HEK293T (cell line): ENCODE data around the gene DNAH10.

Experiments used
- CTCF ChIA-PET: fragments of 350-600 bp; formaldehyde crosslinking; extraction: SDS; loops from one replicate; lab custom pipeline; 2021; ENCODE audit warnings: antibody characterized with exemption, inconsistent platforms; lab: Yijun Ruan, JAX
- POLR2A ChIA-PET: fragments of 350-600 bp; formaldehyde crosslinking; extraction: SDS; loops from one replicate; lab custom pipeline; 2020; ENCODE audit warnings: antibody characterized with exemption, inconsistent platforms; lab: Yijun Ruan, JAX
- DNase-seq: peaks from one replicate; pipeline ENCODE4 v3.0.0; 2012; ENCODE audit warnings: mixed read lengths; ENCODE audit errors: extremely low spot score
- ARNT ChIP-seq: fragments of 450-650 bp; IDR thresholded peaks from 2 replicates; pipeline ENCODE4 v1.6.1; 2017; ENCODE audit warnings: mild to moderate bottlenecking
- BHLHE40 ChIP-seq: fragments of 450-650 bp; IDR thresholded peaks from 2 replicates; pipeline ENCODE4 v1.6.1; 2016; ENCODE audit warnings: mild to moderate bottlenecking, moderate library complexity, borderline replicate concordance
- CTBP1 ChIP-seq: fragments of 450-650 bp; IDR thresholded peaks from 2 replicates; pipeline ENCODE4 v1.6.1; 2016; ENCODE audit warnings: borderline replicate concordance
- ELF4 ChIP-seq: fragments of 450-650 bp; IDR thresholded peaks from 2 replicates; pipeline ENCODE4 v1.6.1; 2017; ENCODE audit warnings: antibody characterized with exemption
- FOXA1 ChIP-seq: fragments of 450-650 bp; IDR thresholded peaks from 2 replicates; pipeline ENCODE4 v1.6.1; 2016; ENCODE audit warnings: mild to moderate bottlenecking
- FOXK2 ChIP-seq: fragments of 450-650 bp; IDR thresholded peaks from 2 replicates; pipeline ENCODE4 v1.6.1; 2016; ENCODE audit warnings: mild to moderate bottlenecking
- FOXM1 ChIP-seq: fragments of 450-650 bp; IDR thresholded peaks from 2 replicates; pipeline ENCODE4 v1.6.1; 2017; ENCODE audit warnings: mild to moderate bottlenecking, borderline replicate concordance
- HDGF ChIP-seq: fragments of 450-650 bp; IDR thresholded peaks from 2 replicates; pipeline ENCODE4 v1.6.1; 2017; ENCODE audit warnings: antibody characterized with exemption, borderline replicate concordance
- L3MBTL2 ChIP-seq: fragments of 450-650 bp; conservative IDR thresholded peaks from 2 replicates; pipeline ENCODE4 v1.6.1; 2016; ENCODE audit warnings: mild to moderate bottlenecking
- LEF1 ChIP-seq: fragments of 450-650 bp; IDR thresholded peaks from 2 replicates; pipeline ENCODE4 v1.6.1; 2017; ENCODE audit warnings: mild to moderate bottlenecking, borderline replicate concordance
- NFRKB ChIP-seq: fragments of 450-650 bp; IDR thresholded peaks from 2 replicates; pipeline ENCODE4 v1.6.1; 2016; ENCODE audit warnings: mild to moderate bottlenecking, moderate library complexity
- SP1 ChIP-seq: fragments of 450-650 bp; IDR thresholded peaks from 2 replicates; pipeline ENCODE4 v1.6.1; 2017
- SUZ12 ChIP-seq: fragments of 450-650 bp; IDR thresholded peaks from 2 replicates; pipeline ENCODE4 v1.6.1; 2016; ENCODE audit warnings: mild to moderate bottlenecking
- TARDBP ChIP-seq: fragments of 450-650 bp; IDR thresholded peaks from 2 replicates; pipeline ENCODE4 v1.6.1; 2016
- ZNF384 ChIP-seq: fragments of 450-650 bp; IDR thresholded peaks from 2 replicates; pipeline ENCODE4 v1.6.1; 2016
- TF ChIP-seq, protein P1 (sequence below): fragments of 450-650 bp; IDR thresholded peaks from 2 replicates; pipeline ENCODE4 v1.6.1; 2016

The DNAH10 gene

DNA sequence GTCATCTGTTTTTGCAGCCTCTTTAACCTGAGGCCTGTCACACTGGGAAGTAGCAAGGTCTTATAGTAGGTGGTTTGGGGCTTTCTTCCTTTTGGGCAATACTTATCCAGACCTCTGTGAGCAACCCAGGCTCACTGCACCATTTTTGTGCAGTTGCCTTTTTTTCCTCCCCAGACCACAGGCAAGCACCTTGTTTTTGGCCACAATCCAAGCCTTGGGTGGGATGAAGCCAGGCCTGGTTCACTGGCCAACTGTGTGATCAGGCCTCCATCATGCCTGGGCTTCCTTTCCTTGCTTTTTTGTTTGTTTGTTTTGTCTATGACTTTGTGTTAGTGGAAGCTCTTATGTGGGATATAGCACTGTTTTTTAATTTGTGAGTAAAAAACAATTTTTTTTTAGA, 71.7 kb downstream of the DNAH10 start:
- no peak for TF ChIP-seq LEF1
- TF ChIP-seq SUZ12: no peak
- no peak for TF ChIP-seq HDGF
- no peak for TF ChIP-seq NFRKB
- TF ChIP-seq L3MBTL2: no peak
- TF ChIP-seq TARDBP: no peak
- TF ChIP-seq ELF4: no peak
- no peak for TF ChIP-seq FOXA1
- no peak for TF ChIP-seq ZNF384
- no peak for TF ChIP-seq FOXM1
- no peak for TF ChIP-seq SP1
- TF ChIP-seq, protein P1, sequence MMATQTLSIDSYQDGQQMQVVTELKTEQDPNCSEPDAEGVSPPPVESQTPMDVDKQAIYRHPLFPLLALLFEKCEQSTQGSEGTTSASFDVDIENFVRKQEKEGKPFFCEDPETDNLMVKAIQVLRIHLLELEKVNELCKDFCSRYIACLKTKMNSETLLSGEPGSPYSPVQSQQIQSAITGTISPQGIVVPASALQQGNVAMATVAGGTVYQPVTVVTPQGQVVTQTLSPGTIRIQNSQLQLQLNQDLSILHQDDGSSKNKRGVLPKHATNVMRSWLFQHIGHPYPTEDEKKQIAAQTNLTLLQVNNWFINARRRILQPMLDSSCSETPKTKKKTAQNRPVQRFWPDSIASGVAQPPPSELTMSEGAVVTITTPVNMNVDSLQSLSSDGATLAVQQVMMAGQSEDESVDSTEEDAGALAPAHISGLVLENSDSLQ: no peak
- no peak for TF ChIP-seq BHLHE40
- TF ChIP-seq CTBP1: no peak
- TF ChIP-seq FOXK2: no peak
- no peak for TF ChIP-seq ARNT
- CTCF ChIA-PET: no interaction called here
- no peak for DNase-seq
- POLR2A ChIA-PET: no interaction called here

DNA sequence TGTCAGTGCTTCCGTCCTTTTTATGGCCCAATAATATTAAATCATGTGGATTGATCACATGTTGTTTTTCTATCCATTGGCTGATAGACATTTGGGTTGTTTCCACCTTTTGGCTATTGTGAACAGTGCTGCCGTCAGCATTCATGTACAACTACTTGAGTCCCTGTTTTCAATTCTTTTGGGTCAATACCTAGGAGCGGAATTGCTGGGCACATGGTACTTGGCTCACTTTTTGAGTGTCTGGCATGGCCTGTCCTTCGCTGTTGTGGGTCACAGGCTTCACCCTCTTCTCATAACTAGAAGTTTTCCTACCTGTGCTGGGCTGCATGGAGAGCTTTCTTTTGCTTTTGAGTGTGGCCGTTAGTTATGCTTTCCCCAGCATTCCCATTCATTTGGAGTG, 72.7 kb downstream of the DNAH10 start:
- no peak for TF ChIP-seq FOXK2
- no peak for TF ChIP-seq LEF1
- TF ChIP-seq CTBP1: no peak
- no peak for TF ChIP-seq SUZ12
- TF ChIP-seq FOXM1: no peak
- TF ChIP-seq NFRKB: no peak
- TF ChIP-seq L3MBTL2: no peak
- no peak for TF ChIP-seq ZNF384
- TF ChIP-seq BHLHE40: no peak
- TF ChIP-seq SP1: no peak
- no peak for TF ChIP-seq ARNT
- no peak for TF ChIP-seq FOXA1
- TF ChIP-seq, protein P1: no peak
- TF ChIP-seq ELF4: no peak
- no peak for TF ChIP-seq TARDBP
- no peak for TF ChIP-seq HDGF
- ChIA-PET POLR2A (no interaction called here), CTCF (no interaction called here)
- DNase-seq: no peak

DNA sequence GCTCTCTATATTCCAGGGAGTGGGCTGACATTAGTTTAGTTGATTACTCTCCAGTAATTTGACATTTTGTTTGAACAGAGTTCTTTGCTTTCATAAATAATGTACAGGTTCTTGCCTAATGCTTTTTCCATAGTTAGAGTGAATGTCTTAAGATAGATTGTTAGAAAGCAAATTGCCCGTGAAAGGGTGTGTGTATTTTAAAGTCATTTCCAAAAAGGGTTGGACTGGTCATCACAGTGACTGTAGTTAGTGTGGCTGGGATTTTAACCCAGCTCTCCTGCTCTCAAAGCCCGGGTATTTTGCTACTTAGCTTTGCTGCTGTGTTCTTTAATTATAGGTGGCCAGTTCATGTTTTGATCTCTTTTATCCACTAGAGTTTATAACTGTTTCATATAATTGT, 74.2 kb downstream of the DNAH10 start:
- ChIA-PET CTCF (no interaction called here), POLR2A (no interaction called here)
- no peak for DNase-seq
- TF ChIP-seq FOXM1 (no peak), FOXA1 (no peak), FOXK2 (no peak), L3MBTL2 (no peak), ARNT (no peak), HDGF (no peak), NFRKB (no peak), SUZ12 (no peak), LEF1 (no peak), TARDBP (no peak), BHLHE40 (no peak), CTBP1 (no peak), SP1 (no peak)
- TF ChIP-seq, protein P1: no peak

DNA sequence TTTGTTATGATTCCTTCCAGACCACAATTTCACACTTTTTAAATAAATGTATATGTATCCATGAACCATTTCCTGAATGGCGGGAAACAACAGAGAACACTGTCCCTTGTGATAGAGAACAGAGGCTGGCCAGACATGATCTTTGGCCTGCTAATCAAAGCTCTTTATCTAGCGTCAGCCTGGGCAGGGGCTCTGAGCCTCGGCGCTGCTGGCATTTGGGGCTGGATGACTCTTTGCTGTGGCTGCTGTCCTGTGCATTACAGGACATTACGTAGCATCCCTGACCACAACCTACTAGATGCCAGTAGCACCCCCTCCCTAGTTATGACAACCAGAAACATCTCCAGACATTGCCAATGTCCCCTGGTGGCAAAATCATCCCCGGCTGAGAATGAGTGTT, 77.7 kb downstream of the DNAH10 start:
- TF ChIP-seq TARDBP (no peak), FOXM1 (no peak), CTBP1 (no peak), ARNT (no peak), FOXK2 (no peak)
- no peak for DNase-seq
- POLR2A ChIA-PET: no interaction called here
- CTCF ChIA-PET: no interaction called here

DNA sequence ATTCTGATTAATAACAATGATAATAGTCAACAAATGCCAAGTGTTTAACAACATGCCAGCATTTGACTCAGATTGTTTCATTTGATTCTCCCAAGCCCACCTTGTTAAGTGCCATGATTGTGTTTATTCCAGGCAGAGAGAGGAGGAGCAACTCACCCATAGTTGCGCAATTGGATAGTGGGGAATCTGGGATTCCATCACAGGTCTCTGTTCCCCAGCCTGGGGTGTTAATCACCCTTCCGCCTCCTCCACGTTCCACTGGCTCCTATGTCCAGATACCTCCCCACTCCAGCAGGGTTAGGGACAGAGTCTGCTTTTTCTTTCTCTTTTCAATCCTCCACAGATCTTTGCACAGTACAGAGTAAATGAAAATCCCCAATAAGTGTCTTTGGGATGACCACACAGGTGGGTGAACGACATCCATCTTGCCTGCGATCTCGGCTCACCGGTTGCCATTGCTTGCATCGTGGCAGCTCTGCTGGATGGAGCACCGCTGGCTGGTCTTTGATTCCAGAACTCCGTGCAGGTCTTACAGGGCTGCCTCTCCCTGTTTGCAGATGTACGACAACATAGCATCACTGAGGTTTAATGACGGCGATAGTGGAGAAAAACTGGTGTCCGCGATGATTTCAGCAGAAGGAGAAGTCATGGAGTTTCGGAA, 78.8 kb downstream of the DNAH10 start:
- ChIA-PET POLR2A (no interaction called here), CTCF (no interaction called here)
- TF ChIP-seq LEF1 (no peak), FOXK2 (no peak), TARDBP (no peak), FOXM1 (no peak), ARNT (no peak), ELF4 (no peak), L3MBTL2 (no peak), FOXA1 (no peak), SUZ12 (no peak), CTBP1 (no peak)
- no peak for DNase-seq

DNA sequence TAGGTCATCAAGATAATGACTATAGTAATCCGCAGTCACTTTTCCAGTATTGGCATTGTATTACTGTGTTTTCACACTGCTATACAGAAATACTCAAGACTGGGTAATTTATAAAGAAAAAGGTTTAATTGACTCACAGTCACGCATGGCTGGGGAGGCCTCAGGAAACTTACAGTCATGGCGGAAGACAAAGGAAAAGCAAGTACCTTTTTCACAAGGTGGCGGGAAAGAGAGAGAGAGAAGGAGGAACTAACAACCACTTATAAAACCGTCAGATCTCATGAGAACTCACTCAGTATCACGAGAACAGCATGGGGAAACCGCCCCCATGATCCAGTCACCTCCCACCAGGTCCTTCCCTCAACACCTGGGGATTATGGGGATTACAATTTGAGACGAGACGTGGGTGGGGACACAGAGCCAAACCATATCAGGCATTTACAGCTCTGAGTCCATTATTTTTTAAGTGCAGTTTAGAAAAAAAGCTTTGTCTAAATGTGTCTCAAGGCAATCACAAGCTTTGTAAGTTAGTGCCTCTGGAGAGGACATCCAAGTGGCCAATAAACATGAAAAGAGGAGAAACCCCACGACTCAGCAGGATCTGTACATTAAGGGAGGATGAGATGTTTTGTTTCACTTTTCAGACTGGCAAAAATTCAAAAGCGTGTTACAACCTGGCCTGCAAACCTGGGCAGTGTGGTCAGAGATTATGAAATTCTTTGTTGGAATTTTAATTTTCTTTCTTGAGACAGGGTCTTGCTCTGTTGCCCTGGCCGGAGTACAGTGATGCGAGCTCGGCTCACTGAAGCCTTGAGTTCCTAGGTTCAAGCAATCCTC, 82.0 kb downstream of the DNAH10 start:
- TF ChIP-seq SP1 (no peak), FOXA1 (no peak), L3MBTL2 (no peak), BHLHE40 (no peak), ARNT (no peak), NFRKB (no peak), ELF4 (no peak), LEF1 (no peak), HDGF (no peak), TARDBP (no peak), CTBP1 (no peak), SUZ12 (no peak), FOXK2 (no peak), ZNF384 (no peak), FOXM1 (no peak)
- TF ChIP-seq, protein P1: no peak
- DNase-seq: no peak
- POLR2A ChIA-PET: no interaction called here
- CTCF ChIA-PET: interaction anchor here (0.7 kb wide), 1 partner anchor 134 kb away, joined by 3 read pairs; no protein-coding TSS in a partner anchor
